Measurements from ENCODE around the gene KCND2.
"Not testable (repeated sequence)": the region's sequence is repeated elsewhere in the genome, so short reads cannot be mapped to it uniquely, and the experiment has no call there.

KCND2 gene

DNA sequence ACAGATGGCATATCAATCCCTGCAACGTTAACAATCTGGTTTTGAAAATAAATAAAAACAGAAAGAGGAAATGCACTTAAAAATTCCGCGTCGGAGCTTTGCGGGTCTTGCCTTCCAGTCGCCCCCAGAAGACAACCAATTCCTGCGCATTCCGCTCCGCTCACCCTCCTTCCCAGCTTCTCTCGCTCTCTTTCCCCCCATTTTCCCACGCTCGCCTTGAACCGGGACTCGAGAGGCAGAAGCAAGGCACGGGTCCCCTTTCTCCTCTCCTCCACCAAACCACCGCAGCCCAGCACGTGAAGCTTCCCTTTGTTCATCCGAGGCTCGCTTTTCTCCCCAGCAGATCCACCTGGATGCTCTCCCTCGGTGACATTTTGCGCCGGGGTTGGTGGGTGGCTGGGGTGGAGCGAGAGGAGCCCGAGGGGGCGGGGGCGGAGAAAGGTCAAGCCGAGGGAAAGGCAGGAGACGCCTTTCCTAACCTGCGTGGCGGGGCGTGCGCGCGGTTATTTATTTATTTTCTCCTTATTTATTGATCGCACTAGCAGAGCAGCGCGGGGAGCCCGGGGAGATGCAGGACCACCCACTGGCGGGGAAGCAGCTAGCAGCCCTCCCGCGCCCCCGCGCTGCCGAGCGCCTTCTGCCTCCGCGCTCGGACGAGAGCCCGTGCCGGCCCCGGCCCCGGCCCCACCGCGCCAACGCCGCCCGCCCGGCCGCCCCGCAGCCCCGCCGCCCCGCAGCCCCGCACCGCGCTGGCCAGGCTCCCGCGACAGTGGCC is at the start of gene KCND2:
KCND2 (plus strand) TSS at position 475 of the 775 bp plus-strand sequence.
- no peak for DNase-seq

DNA sequence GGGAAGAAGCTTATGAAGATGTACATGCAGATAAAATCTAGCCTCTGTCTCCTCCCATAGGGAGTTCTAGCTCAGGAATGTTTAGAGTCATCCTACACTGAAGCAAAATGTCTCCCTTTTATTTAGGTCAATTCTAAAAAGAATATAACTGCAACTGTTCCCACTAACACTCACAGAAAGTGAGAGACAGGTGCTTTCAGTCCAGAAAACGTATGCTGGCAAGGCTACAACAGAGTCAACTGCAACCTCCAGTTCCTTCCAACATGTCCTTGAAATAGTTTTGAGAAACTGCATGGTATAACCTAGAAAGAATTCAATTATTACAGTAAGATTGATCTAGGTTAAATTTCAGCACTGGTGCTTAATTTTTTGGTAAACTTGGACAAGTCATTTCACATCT is 46.8 kb upstream of the KCND2 start:
- no peak for DNase-seq

DNA sequence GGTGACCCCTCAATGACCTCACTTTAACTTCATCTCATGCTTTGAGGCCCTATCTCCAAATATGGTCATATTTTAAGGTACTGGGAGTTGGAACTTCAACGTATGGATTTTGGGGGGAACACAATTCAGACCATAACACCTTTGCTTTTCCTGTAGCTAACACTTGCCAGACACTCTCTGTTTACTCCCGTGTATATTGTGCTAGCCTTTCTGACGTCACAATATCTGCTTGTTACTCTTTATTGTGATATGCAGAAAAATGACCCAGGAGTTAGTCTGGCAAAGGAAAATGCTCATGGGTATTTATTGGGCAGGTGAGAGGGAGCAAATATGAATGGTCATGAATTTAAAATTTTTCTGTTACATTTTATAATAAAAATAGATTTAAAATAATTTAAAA is 45.7 kb upstream of the KCND2 start:
- DNase-seq = no peak

DNA sequence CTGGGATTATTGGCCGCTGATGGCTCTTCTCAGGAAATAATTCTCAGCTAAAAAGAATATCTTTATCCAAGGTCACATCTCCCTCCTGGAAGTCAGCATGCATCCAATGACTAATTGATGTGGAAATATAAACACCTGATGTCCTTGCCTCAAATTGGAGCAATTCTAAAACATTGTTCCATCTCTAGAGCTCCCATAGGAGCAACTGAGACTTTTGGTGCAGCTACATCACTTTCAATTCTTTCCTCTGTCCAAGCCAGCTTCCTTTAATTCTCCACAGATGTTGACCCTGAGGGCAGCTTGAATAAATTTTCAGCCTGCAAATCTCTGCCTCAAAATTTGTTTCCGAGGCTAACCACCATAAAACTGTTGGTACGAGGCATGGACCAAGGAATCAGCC is 43.9 kb upstream of the KCND2 start:
- DNase-seq = no peak

DNA sequence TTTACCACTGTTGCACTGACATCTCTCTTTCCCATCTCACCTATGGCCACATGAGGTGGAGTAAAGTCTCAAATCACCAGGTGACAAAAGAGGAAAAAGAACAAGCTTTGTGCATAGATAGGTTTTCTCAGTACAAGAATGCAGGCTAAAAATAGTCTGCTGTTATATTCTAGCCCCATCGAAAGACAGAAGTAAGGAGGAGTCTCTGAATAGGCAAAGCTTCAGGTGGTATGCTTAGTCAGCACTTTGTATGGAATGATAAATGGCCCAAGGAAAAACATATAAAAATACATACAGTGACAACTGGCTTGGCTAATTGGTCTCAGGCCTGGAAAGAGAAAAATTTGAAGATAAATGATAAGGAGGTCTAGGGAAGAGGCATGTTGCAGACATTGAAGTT is 39.6 kb upstream of the KCND2 start:
- DNase-seq = no peak

DNA sequence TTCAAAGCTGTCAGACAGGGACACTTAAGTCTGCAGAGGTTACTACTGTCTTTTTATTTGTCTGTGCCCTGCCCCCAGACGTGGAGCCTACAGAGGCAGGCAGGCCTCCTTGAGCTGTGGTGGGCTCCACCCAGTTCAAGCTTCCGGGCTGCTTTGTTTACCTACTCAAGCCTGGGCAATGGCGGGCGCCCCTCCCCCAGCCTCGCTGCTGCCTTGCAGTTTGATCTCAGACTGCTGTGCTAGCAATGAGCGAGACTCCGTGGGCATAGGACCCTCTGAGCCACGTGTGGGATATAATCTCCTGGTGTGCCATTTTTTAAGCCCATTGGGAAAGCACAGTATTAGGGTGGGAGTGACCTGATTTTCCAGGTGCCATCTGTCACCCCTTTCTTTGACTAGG is 32.6 kb upstream of the KCND2 start:
- DNase-seq = not testable (repeated sequence)

DNA sequence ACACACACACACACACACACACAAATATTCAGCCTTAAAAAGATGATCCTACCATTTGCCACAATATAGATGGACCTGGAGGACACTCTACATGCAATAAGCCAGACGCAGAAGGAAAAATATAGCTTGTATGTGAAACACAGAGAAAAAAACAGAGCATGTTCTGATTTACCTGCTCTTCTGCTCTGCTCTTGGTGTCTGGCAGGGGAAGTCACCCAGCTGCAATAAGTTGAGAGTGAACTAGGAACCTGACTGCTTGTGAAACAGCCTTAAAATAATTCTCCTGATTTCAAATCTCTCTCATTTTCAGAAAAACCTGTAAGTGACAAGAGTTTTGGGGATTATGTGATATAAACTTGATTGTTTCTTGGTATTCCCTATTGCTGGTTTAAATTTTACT is 31.0 kb upstream of the KCND2 start:
- no peak for DNase-seq

DNA sequence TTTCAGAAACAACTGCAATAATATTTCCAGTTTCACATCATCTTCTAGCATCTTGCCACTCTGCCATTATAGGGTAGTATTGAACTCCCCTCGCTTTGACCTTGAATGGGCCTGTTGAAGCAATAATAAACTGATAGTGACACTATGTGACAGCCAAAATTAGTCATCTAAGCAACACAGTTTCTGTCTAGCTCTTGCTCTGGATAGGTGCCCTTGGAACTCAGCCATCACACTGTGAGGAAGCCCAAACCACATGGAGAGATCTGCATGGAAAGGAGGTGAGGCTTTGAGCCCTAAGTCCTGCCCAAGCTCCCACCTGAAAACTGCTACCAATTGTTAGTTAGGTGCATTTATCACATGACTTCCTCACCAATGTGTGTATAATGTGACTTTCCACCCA is 18.1 kb upstream of the KCND2 start:
- peak in 1 of 2 experiments; percentile 8 for DNase-seq

DNA sequence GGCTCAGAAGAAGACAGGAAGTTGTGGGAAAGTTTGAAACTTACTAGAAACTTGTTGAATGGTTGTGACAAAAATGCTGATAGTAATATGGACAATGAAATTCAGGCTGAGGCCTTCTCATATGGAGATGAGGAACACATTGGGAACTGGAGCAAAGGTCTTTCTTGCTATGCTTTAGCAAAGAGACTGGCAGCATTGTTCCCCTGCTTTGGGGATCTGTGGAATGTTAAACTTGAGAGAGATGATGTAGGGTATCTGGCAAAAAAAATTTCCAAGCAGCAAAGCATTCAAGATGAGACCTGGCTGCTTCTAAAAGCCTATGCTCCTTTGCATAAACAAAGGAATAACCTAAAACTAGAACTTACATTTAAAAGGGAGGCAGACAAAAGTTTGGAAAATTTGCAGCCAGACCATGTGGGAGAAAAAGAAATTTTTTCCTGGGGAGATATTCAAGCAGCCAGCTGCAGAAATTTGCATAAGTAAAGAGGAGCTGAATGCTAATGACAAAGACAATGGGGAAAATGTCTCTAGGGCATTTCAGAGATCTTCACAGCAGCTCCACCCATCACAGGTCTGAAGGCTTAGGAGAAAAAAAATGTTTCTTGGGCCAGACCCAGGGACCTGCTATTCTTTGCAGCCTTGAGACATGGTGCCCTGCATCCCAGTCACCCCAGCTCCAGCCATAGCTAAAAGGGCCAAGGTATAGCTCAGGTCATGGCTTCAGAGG is 16.5 kb upstream of the KCND2 start:
- DNase-seq = no peak

DNA sequence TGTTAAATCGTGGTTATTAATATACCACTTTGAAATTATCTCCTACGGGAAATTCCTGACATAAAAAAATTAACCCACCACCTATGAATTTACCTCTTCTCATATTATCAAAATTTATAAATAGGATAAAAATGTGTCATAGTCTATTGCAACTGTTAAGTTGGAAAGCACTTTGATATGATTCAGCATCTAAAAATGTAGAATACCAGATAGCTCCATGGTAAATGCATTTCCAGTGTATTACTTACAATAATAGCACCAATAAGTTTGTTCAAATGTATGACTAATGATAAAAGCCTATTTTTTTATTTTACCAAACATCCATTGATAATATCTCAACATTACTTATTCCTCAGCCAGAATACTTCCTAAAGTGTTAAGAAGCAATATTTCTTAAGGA is 13.6 kb upstream of the KCND2 start:
- no peak for DNase-seq

DNA sequence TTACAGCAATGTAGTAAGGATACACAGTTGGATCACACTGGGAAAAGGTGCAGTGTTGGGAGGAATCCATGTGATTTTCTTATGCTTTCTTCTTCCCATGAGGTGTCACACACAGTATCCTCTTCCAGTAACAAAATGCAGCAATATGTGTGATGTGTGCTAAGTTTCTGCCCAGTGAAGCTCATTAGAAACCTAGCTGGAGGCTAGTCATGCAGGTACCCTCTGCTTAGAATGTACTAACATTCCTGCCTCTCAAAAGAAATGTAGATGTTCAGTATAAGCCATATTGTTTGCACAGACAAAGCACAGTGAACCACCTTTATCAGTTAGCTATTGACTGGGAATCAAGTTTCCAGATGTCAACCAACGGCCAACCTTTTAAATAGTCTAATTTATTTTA is 12.9 kb upstream of the KCND2 start:
- no peak for DNase-seq

DNA sequence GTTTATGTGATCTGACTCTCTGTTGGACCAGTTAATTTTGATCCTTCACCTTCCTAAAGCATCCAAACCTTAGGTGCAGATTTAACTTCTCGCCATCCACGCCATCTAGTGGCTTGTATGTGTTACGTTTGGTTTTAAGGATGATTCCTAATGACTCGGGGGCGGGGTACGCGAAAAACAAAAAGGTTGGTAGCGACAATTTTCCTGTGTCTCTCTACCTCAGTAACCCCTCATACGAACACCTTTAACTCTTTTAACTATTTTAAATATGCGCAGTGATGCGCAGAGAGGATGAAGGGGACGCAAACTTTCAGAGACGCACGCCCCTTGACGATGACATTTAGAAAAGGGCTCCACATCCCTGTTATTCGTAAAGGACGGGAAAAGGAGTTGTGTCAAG is 714 bp upstream of the KCND2 start:
- peak; percentile 12 to 88 for DNase-seq

DNA sequence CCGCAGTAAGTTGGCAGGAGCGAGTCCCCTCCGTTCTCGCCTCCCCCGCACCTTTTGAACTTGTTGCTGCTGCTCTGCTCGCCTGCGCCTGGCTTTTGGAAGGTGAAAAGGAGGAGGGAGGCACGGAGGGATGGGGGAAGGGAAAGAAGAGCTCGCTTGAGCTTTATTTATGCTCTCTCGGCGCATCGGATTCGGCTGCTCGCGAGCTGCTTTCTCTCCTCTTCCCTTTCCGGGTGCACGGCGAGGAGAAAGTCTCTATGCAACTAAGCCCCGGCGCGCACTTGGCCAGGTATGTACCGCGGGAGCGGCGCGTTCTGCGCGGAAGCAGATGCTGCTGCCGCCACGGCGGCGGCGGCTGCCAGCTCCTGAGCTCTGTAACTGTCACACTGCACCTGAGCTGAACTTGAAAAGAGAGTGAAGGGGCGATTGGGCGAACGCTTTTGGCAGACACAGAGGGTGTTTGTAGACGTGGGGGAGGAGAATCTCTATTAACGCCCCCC is 551 bp downstream of the KCND2 start:
- DNase-seq = peak in 1 of 2 experiments; percentile 28

DNA sequence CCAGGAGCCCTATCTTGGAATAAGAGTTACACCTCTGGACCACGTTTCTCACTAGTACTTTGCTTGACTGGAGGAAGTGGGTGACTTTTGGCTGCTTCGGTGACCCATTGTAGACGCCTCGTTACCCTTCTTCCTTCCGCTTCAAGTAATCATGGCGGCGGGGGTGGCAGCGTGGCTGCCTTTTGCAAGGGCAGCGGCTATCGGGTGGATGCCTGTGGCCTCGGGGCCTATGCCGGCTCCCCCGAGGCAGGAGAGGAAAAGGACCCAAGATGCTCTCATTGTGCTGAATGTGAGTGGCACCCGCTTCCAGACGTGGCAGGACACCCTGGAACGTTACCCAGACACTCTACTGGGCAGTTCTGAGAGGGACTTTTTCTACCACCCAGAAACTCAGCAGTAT is 1.5 kb downstream of the KCND2 start:
- DNase-seq = no peak

DNA sequence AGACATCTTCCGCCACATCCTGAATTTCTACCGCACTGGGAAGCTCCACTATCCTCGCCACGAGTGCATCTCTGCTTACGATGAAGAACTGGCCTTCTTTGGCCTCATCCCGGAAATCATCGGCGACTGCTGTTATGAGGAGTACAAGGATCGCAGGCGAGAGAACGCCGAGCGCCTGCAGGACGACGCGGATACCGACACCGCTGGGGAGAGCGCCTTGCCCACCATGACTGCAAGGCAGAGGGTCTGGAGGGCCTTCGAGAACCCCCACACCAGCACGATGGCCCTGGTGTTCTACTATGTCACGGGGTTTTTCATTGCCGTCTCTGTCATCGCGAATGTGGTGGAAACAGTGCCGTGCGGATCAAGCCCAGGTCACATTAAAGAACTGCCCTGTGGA is 1.9 kb downstream of the KCND2 start:
- no peak for DNase-seq

DNA sequence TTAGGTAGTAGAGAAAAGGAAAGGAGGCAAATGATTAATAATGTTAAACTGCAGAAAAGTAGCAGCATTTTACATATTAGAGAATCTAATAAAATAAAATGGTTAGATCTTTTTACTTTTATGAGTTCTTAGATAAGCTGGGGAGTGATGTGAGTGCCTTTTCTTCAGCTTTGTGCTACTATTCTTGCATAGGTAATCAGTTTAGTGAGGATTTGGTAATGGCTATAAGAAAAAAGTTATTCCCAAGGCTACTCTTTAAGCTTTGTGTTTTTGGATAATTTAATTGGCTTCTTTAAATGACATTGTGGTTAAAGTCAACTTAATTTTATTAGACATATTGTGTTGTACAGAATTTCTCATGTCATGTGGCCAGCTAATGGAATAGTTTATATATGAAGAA is 3.7 kb downstream of the KCND2 start:
- DNase-seq = no peak

DNA sequence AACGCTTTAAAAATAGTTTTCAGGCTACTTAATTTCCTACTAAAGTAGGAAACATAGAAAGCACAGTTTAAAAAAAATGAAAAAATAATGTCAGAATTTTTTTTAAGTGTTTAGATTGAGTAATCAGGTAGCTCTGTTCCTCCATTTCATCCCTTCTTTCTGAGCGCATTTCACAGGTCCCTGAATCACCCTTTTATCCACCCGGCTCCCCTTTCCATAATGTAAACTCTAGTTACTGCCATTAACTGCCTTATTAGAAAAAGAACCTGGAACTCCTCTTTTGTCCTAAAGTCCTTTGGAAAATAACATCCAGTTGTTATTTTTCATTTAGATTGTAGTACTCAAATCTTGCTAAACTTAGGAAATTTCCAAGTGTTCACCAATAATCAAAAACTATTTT is 5.8 kb downstream of the KCND2 start:
- no peak for DNase-seq

DNA sequence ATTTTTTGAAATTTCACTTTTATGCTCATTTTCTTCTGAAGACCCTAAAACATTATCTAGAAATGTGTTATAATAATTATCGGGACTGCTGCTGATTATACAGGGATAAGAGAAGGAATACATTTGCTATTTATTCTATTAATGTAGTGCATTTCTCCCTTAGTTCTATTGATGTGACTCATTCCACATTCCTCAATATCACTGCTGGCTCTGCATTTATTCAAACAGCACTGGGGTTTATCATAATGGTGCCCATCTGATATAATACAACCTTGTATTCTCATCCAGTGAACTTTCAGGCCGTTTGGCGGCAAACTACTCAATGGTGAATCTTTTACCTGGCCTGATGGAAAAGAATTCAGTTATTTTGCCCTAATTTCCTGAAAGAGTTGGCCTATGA is 7.8 kb downstream of the KCND2 start:
- DNase-seq = no peak

DNA sequence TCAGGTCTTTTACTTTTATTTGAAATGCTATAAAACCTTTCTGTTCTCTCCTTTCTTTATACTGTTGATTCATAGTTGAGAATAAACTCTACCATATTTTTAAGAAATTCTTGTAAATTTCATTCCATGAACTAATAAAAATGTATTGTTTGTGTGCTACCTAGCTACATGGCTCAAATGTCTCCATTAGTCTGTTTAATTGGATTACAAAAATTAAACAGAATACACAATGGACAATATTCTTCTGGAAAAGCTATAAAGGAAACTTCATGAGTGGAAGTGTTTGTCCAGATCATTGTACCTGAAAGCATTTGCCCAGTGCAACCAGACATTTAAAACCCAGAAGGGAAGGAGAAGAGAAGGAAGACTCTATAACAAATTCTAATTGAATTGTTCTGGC is 20.1 kb downstream of the KCND2 start:
- DNase-seq = no peak

DNA sequence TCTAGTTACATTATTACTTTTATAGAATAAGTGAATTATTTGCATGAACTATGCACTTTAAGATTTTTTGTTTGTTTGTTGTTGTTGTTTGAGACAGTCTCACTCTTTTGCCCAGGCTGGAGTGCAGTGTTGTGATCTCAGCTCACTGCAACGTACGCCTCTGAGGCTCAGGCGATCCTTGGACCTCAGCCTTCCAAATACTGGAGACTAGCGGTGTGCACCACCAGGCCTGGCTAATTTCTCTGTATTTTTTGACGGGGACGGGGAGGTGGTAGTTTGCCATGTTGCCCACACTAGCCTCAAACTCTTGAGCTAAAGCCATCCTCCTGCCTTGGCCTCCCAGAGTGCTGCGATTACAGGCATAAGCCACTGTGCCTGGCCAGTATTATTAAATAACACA is 29.2 kb downstream of the KCND2 start:
- DNase-seq = no peak

DNA sequence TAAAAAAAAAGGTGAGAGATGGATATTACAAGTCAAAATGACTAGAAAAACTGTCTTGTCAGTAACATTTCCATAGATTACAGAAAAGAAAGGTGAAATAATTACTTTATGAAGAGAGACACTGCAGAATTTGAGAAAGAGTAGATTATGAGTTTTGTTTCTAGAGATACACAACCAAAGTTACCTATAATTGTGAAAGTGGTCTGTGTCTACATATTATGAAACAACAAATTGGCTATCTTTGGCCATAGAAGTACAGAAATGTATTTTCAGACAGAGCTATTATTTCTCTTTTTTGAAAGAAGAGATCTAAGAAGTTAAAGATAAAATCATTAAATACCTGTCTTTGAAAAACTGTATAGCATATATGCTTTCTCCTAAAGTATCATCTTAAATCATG is 30.1 kb downstream of the KCND2 start:
- DNase-seq = no peak

DNA sequence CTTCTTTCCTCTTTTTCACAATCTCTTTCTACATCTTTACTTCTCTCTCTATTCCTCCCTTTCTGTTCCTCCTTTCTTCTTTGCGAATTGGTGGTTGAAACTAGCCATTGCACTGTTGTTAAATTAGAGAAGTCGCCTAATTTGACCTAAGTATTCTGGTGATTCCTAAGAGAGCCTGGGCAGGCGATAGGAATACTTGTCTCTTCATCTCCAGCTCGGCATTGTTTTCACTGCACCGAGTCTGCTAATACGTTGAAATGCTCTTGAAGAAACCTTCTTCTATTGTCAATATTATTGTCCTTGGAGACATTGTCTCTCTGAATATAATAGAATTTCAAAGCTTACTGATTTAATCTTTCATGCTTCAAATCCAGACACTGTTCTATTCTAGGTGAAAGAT is 31.7 kb downstream of the KCND2 start:
- DNase-seq = no peak

DNA sequence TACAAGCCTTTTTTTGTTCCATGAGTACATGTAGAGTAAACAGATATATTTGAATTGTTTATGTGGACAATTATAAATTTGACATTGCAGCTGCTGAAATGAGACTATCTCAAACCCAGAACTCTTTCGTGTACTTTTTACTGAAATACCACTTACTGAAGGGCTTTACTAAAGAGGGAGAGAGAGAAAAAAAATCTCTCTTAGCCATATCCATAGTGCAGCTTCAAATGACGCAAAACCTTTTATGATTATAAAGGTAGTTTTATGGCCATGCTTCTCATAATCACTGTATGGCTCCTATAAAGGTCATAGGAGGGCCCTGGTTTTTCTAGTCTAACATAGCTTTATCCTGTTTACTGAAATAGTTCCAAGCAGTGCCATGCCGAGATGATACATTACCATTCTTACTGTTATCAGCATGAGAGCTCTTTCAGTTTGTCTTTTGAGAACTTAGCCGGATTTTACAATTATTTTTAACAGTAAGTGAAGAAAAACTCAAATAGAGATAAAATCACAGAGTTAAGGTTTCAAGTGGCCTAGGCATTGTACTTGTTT is 35.1 kb downstream of the KCND2 start:
- DNase-seq = no peak
